ENCODE results near the gene CDH16.

CDH16 gene

DNA sequence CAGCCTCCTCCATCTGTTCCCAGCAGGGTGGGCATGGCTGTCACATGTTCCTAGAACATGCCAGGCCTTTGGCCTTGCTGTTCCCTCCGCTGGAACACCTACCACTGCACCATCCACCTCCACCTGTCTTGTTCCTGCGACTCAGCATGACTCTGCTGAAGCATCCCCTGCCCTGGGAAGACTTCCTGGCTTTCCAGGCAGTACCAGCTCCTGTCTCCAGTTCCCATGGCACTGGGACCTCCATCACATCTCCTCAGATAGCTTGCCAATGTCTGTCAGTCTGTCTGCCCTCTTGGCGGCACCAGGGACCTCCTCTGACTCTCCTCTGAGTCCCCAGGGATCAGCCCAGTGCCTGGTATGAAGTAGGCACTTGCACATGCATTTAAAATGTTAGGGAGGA, 22.7 kb downstream of the CDH16 start:
- DNase-seq (ENCODE audit: low read depth in 2 of 2) = no peak

DNA sequence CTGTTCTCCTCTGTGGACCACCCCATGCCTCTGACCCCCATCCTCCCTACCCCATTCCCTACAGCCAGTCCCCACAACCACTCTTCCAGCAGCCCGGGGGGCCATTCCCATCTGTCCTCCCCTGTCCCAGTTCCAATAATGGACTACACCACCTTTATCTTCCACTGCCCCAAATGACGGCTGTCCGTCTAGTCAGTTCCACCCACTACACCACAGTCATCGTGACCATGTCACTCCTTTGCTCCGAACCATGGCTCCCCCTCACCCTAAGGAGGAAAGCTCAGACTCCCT, 23.1 kb downstream of the CDH16 start:
- DNase-seq (ENCODE audit: low read depth in 2 of 2) = no peak

DNA sequence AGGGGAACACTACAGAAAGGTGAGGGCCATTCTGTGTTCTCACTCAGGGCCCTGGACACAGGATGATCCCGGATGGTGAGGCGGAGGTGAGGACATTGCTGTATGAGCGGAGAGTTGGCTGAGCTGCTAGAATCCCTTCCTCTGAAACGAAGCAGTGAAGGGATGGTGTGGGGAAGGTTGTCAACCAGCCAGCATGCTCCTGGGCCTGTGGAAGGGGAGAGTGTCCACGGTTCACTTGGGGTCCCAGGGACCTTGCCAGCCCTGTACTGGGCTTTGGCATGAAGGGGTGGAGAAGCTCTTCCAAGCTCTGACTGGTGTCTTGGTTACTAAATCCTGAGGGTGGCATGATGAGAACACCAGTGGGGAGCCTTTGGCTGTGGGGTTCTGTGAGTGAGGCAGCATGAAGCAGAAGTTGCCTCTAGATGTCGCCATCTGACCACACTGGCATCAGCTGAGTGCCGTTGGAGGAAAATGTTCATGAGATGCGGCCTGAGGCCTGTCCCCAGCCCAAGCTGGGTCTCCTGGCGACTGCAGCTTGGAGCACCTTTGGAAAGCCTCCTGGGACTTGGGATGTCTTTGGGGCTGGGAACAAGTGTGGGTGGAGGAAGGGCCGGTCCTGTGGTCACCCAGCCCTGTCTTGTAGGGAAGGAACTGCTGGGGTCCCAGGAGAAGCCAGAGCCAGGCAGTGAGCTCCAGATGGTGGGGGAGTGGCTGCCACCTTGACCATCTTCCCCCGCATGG, 23.6 kb downstream of the CDH16 start:
- DNase-seq (ENCODE audit: low read depth in 2 of 2) = peak in 1 of 2 donors; percentile 40

DNA sequence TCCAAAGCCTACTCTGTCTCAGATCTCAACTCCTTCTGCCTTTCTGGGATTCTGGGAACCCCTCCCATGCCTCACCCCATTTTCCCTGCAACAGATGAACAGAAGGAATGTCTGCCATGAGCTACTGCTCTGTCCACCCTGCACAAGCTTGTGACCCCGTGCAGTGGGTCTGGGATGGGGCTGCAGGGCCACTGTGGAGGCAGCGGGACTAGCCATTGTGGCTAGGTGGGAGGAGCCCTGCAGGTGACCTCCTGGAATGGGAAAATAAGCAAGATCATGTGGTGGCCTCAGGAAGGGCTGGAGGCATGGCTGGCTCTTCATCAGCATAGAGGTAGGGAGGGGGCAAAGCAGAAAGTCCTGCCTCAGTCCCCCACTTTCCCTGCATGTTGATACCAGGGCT, 24.6 kb downstream of the CDH16 start:
- no peak for DNase-seq (ENCODE audit: low read depth in 2 of 2)

DNA sequence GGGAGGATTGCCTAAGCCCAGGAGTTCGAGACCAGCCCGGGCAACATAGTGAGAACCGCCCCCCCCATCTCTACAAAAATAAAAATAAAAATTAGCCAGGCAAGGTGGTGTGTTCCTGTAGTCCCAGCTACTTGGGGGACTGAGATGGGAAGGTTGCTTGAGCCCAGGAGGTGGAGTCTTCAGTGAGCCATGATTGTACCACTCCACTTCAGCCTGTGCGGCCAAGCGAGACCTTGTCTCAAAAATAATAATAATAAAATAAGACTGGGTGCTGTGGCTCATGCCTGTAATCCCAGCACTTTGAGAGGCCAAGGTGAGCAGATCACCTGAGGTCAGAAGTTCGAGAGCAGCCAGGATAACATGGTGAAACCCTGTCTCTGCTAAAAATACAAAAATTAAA, 26.9 kb downstream of the CDH16 start:
- no peak for DNase-seq (ENCODE audit: low read depth in 2 of 2)

DNA sequence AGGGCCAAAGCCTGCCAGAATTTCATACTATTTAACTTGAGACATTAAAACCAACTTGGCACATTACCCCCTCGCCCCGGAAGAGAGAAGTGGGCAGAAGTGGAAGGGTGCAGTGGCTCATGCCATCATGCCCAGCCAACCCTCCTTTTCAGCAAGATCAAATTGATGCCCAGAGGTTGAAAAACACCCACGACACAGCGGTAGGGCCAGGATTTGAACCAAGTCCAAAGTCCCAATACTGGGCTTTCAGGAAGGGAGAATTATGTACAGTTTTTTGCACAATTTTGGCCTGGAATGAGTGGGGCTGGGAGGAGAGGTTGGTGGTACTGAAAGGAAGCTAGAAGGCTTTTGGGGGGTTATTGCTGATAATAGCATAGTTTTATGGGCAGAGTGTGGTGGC, 27.3 kb downstream of the CDH16 start:
- DNase-seq (ENCODE audit: low read depth in 2 of 2) = no peak

DNA sequence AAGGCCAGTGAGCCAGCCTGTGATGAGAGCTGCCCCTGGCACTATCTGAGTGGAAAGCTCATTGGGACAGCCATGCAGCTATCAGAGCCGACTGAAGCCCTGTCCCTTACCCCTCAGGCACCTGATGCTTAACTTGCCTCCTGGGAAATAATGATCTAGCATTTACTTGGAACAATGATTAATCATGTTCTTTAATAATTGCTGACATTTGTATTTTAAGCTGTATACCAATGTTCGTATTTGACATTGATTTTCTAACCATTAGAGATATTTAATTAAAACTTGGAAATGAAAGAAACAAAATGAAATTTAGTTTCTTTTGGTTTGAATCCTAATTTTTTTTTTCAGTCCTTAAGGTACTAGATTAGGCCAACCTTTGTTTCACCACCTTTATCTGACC, 27.9 kb downstream of the CDH16 start:
- no peak for DNase-seq (ENCODE audit: low read depth in 2 of 2)

DNA sequence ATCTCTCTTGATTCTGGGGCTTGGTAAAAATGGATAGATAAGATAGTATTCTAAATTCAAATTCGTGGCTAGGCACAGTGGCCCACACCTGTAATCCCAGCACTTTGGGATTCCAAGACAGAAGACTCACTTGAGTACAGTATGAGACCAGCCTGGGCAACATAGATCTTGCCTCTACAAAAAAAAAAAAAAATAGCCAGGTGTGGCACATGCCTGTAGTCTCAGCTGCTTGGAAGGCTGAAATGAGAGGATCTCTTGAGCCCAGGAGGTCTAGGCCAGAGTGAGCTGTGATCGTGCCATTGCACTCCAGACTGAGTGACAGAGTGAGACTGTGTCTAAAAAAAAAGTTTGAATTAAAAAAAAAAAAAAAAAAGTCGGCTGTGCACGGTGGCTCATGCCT, 29.1 kb downstream of the CDH16 start:
- no peak for DNase-seq (ENCODE audit: low read depth in 2 of 2)

DNA sequence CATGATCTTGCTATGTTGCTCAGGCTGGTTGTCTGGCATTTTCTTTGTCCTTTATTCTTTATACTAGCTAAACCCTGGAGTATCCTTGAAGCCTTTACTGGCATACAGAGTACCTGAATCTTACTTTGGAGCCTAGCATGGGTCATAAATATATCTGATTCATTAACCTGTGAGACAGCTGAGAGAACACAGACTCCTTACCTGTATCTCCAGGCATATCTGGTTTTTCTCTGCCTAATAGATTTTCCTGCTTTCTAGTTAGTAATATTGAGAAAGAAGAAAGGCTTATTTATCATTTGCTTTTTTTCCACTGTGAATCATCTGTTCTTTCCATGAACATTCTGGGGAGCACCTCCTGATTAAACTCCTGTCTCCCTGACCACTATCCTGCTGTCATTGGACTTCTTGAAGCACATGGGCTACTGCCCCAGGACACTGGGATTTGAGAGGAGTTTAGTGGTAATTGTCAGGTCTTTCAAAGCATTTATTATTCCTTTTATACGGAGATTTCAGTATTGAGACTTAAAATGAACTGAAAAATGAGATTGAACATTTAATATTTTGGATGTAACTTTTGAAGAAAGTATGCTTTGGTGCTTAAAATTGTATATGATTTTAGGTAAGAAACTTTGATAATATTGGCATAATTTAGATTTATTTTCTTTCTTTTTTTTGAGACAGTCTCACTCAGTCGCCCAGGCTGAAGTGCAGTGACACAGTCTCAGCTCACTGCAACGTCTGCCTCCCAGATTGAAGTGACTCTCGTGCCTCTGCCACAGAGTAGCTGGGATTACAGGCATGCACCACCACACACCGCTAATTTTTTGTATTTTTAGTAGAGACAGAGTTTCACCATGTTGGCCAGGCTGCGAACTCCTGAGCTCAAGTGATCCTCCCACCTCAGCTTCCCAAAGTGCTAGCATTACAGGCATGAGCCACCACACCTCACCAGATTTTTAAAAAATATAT, 29.8 kb downstream of the CDH16 start:
- no peak for DNase-seq (ENCODE audit: low read depth in 2 of 2)

DNA sequence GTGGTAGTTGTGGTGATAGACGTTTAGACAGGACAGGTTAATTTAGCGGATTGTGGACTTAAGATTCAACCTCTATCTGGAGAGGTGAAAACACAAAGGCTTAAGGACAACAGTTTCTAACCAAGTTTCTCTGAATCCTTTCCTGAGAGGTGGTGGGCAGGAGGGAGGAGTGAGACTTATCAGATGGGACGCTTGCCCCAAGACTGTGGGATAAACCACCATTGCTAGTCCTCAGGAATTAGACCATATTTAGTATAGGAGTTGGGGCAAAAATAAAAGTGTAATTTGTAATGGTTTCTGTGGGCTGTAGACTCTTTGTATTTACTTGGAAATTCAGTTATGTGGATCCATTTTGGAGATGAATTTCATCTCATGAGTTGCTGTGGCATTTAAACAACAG, 31.8 kb downstream of the CDH16 start:
- no peak for DNase-seq (ENCODE audit: low read depth in 2 of 2)

DNA sequence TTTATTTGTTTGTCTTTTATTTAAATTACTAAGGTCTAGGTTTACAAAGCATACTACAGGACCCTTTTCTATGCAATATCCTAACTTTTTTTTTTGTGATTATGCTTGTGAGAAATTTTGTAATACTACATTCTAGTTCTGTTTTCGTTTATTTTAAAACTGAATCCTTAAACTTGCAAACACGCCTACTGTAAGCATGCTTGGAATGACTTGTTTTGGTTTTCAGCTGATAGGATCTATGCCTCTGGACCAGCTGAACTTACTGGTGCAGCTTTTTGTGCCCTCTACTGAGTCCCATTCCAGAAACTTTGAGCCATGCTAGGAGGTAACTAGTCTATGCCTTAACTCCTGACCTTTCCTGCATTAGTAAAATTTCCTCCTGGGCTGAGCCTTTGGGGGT, 32.4 kb downstream of the CDH16 start:
- no peak for DNase-seq (ENCODE audit: low read depth in 2 of 2)

DNA sequence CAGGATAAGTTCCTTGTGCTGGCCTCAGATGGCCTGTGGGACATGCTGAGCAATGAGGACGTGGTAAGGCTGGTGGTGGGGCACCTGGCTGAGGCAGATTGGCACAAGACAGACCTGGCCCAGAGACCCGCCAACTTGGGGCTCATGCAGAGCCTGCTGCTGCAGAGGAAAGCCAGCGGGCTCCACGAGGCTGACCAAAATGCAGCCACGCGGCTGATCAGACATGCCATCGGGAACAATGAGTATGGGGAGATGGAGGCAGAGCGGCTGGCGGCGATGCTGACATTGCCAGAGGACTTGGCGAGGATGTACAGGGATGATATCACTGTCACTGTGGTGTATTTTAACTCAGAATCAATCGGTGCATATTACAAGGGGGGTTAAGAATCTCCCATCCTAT, 33.2 kb downstream of the CDH16 start:
- no peak for DNase-seq (ENCODE audit: low read depth in 2 of 2)

DNA sequence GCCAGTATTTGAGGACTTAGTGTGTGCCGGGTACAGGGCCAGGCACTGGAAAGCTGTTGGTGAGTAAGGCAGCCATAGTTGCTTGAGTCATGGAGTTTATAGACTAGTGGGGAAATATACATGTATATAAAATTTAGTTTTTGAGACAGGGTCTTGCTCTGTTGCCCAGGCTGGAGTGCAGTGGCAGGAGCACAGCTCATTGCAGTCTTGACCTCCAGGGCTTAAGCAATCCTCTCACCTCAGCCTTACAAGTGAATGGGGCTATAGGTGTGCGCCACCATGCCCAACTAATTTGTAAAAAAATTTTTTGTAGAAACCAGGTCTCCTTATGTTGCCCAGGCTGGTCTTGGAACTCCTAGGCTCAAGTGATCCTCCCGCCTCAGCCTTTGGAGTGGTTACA, 36.0 kb downstream of the CDH16 start:
- DNase-seq (ENCODE audit: low read depth in 2 of 2) = no peak

DNA sequence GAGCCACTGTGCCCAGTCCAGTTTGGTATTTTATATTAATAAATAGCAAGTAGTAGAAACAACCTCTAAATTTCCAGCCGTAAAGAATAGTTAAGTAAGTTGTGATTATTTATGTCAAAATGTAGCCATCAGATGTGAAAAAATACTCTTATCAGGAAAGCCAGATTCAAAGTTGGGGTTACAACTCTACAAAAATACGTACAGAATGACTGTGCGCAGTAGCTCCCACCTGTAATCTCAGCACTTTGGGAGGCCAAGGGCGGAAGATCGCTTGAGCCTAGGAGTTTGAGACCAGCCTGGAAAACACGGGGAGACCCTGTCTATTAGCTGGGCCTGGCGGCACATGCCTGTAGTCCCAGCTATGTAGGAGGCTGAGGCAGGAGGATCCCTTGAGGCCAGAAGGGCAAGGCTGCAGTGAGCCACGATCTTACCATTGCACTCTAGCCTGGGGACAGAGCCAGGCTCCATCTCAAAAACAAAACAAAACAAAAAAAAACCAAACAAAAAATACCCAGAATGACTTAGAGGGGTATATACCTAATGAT, 36.6 kb downstream of the CDH16 start:
- no peak for DNase-seq (ENCODE audit: low read depth in 2 of 2)

DNA sequence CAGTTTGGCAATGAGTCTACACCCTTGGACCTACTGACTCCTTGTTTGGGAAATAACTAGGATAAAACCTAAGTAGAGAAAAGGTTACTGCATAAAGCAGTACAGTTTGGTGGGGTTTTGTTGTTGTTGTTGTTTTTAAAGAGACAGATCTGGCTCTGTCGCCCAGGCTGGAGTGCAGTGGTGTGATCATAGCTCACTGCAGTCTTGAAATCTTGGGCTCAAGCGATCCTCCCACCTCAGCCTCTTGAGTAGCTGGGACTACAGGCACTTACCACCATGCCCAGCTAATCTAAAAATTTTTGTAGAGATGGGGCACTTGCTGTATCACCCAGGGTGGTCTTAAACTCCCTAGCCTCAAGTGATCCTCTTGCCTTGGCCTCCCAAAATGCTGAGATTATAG, 37.1 kb downstream of the CDH16 start:
- DNase-seq (ENCODE audit: low read depth in 2 of 2) = no peak

DNA sequence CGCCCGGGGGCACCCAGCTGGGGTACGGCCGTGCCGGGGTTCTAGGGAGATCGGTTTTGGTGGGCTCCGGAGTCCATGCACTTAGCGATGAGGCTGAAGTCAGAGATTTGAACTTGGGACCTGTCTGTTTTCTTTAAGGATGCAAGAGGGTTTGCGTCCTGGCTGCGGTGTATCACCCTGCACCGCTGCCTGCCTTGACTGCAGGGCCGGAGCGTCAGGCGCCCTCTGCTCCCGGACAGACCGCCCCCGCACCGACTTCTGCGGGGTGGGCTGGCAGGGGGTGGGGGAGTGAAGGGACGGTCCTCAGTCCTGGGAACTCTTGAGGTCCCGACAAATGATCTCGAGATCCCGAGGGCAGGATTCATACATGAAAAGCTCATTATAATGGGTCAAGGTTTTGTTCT, 37.7 kb downstream of the CDH16 start:
- no peak for DNase-seq (ENCODE audit: low read depth in 2 of 2)

DNA sequence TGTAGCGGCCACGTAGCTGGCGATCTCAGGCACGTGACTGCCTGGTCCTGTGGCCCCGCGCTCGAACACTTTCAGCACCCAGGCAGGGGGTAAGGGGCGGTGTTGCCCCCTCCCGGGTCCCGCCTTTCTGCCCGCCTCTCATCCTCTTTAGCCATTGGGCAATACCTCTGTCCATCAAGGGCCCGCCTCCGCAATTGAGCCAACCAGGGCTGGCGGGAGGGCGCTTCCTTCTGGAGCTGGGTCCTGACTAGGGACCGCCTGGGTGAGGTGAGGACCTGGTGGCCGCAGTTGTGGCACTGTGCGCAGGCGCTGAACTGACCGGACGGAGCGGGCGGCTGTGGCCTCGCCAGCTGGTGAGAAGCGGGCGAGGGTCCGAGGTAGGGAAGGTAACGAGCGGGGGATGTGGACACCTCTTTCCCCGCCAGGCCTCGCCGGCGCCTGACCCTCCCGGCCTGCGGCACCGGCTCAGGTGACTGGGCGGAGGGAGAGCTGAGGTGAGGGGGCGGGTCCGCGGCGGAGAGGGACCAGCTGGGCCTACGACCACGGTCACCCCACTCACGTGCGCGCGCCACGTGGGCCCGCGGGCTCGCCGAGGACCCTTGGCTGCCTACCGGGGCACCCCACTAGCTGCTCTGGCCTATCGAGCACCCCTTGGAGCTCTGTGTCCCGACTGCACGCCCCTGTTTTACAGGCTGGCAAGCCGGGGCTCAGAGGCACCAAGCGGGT, 38.2 kb downstream of the CDH16 start, which contains the start of gene PDP2:
Gene PDP2 (plus strand): TSS at position 228 of the 726 bp plus-strand sequence. CDS start 3,770 bp downstream, outside the sequence.
- peak; percentile 88 to 89 for DNase-seq (ENCODE audit: low read depth in 2 of 2)

DNA sequence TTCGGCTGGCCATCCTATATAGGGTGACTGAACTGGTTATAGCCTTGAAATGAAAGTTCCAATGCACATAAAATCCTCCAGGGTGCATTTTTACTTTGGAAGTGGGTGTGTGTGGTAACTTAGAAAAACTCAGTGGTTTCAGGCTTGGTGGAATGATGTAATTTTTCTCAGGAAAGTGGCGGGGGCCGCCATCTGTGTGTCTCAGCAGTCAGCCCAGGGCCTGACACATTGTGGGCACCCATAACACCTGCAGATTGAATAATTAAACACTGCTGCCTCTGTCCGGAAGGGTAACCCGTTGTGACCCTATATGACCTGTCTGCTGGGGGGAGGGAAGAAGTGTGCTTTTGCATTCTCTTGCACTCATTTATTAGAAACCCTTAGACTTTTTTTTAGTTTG, 40.6 kb downstream of the CDH16 start:
- DNase-seq (ENCODE audit: low read depth in 2 of 2) = peak; percentile 71 to 72

DNA sequence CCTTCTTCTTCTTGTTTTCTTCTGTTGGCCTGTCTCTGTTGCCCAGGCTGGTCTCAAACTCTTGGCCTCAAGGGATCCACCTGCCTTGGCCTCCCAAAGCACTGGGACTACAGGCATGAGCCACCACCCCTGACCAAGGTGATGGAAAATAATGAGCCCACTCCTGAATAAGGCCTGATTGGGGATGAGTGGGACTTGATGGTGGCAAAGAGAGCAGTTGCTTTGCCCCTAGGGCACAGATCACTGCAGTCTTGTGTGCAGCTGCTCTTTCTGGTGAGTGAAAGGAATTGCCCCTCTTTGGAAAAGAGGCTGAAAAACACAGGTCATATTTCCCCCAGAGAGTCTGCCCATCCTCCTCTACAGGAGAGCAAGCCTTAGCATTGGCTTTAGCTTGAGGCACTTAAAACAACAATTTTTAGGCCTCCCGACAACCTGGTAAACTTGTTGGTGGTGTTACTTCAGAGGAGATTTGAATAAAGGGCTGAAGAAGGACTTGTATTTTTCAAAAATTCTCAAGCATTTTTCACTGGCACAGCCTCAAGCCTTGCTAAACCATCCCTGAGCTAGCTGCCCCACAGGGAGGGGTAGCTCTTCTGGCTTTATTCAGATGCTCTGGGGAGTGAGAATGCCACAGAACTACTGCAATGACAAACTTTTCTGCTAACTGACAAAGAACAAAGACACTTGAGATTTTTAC, 44.5 kb downstream of the CDH16 start:
- no peak for DNase-seq (ENCODE audit: low read depth in 2 of 2)

DNA sequence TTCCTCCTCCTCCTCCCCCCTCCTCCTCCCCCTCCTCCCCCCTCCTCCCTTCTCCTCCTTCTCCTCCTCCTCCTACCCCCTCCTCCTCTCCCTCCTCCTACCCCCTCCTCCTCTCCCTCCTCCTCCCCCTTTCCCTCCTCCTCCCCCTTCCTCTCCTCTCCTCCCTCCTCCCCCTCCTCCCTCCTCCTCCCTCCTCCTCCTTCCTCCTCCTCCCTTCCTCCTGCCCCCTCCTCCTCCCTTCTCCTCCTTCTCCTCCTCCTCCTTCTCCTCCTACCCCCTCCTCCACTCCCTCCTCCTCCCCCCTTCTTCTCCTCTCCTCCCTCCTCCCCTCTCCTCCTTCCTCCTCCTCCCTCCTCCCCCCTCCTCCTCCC, 45.0 kb downstream of the CDH16 start:
- no peak for DNase-seq (ENCODE audit: low read depth in 2 of 2)

DNA sequence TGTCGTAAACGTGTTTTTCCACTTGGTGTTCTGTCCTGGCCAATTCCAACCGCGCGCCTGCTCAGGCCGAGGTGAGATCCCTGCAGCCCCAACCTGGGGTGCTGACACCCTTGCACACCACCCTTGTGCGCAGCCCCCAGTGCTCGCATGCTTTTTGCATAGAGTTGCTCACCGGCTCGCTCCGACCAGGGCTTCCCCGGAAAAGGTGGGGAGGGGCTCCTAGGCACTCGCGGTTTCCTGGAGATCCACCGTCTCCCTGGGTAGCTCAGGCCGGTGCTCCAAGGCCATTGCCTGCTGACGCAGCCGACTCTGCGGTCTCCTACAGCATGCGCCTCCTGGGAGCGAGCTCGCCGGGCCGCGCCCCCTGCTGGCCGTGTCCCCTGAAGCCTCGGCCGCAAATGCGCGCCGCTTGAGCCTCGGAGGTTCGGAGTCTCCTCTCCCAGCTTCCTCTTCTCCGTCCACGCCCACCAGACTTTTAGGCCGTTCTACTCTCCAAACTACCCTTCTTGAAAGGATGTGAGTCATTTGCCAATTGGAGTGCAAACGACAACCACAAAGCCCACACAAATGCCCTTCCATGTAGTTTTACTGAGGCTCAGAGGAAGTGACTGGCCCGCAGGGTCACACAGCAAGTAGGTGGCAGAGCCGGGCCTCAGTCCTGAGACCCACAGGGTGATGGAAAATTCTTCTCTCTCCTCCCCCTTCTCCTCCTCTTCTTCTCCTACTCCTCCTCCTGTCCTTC, 45.6 kb downstream of the CDH16 start:
- peak; percentile 93 to 96 for DNase-seq (ENCODE audit: low read depth in 2 of 2)

Measured in stimulated activated CD8-positive, alpha-beta memory T cell treated with anti-CD3 and anti-CD28 coated beads, Interleukin-15, amount 100 ng/mL, for 48 hours (primary cell).